EH (cell line): ENCODE measurements around the gene AGBL1.
"Not testable (repeated sequence)": the region's sequence is repeated elsewhere in the genome, so short reads cannot be mapped to it uniquely, and the experiment has no call there.

Experiments used
- DNase-seq: peaks from one replicate; pipeline ENCODE4 v3.0.0-alpha.2; 2015; ENCODE audit warnings: low read depth

AGBL1 gene

DNA sequence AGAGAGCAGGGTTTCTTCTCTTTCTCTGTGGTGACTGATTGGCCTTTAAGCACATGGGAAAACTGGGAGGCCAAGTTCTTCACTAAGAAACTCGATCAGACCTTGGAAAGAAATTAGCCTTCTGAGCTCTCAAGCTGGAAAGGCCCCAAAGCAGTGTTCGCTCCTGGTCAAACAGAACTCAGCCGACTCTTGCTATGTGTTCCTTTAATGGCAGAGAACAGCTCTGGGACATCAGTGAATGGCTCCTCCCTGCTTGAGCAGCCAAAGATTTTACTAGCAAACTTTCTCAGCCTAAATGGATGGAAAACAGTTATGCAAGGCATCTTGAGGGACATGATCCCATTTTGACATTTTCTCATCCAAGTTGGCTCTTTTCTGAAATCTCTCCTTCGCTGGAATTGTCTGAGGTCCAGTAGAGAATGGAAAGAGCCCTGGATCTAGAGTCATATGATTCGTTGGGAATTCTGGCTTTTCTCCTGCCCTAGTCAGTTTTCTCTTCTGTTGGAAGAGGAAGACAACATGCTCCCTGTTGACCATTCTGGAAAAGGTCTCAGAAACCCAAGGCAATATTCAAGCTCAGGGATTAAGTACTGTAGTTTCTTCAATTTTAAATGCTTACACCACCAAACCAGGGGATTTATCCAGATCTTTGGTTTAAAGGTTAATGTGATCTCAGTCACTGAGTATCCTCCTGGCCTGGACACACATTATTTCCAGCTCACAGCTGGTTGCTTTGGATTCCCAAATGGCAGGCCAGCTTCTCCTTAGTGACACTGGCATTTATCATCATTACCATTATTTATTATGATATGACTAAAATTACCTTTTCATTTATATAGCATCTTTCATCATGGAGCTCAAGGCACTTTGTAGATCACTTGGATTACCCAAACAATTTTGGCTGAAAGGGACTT is 319.6 kb downstream of the AGBL1 start:
- DNase-seq = no peak

DNA sequence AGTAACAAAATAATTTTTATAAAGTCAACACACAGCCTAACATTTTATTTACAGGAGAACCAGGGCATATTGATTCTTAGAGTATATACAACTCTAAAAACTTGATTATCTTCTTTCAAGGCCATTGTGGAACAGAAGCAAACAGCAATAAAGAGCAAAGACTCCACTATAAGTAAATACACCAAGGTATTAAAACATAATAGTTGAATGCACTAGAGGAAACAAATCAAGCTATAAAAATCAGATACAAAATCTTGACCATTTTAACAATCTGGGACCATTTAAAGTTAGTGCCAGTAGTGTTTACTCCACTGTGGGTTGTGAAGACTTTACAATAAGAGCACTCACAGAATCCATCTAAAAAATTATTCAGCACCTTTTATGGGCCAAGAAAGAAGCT is 323.6 kb downstream of the AGBL1 start:
- DNase-seq = no peak

DNA sequence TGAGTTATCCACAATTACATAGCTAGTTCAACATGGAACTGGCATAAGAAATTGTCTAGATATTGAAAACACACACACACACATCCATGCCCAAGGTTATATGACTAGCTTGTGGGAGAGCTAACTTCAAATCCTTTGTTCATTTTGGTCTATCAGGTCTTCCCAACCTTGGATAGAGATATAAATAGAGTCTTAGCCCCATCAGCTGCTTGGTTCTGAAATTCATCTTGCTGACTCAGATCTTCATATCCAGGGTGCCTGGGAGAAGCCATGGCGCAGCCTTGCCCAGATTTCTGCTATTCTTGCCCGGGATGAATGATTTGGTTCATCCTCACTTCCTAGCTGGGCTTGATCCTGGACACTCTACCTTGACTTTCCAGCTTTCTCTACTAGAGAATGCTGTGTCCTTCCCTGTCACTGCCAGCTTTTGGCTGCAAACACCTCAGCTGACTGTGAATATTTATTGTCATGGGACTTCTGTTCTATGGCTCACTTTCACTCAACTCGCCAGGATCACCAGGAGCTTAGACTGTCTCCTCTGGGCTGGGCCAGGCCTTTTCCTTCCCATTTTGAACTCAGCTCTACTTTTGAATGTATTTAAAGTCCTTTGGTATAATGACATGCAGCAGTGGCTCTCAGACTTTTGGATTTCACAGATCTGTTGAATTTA is 324.4 kb downstream of the AGBL1 start:
- no peak for DNase-seq

DNA sequence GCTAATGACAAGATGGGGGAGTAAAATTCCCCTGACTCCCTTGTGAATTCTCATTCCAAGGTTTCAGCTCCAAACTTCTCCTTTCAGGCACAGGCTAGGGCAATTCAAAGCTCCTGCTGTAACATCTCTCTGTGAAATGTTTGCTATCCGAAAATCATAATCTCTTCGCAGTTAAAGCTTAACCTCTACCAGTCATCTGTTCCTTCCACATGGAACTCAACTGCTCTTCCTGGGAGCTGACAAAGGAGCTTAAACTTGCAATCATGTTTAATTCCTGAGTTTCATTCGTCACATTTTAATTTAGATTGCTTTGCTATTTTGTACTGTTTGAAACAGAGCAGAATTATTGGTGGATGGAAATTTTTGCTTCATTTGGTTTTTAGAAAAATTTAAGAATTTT is 328.6 kb downstream of the AGBL1 start:
- no peak for DNase-seq

DNA sequence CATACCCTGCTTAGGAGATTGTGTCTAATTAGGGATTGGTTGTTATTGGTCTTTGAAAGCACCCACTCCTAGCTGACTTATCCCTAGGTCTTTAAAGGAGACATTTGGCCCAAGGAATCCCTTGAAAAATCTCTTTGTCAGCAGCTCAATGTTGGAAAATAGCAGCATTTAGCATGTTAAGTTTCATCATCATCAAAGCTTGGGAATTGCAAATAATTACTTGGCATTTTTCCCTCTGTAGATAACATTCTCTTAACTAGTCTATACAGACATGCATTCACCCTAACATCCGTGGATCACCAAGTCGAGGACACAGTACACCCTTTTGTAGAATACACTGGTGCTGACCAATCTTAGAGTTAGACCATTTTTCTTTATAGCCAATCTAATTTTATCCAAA is 332.2 kb downstream of the AGBL1 start:
- DNase-seq = no peak

DNA sequence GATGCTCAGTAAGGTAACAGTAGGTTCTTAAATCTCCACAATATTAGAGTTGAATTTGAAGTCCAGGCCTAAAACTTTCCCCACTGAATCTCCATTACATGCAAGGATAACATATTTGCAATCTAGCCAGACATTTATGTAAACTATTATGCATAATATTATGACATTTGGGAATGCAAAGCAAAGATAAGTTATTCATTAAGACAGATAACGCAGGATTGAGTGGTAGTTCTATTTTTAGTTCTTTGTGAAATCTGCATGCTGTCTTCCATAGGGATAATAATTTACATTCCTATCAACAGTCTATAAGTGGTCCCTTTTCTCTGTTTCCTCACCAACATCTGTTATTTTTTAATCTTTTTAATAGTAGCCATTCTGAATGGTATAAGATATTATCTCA is 333.5 kb downstream of the AGBL1 start:
- no peak for DNase-seq

DNA sequence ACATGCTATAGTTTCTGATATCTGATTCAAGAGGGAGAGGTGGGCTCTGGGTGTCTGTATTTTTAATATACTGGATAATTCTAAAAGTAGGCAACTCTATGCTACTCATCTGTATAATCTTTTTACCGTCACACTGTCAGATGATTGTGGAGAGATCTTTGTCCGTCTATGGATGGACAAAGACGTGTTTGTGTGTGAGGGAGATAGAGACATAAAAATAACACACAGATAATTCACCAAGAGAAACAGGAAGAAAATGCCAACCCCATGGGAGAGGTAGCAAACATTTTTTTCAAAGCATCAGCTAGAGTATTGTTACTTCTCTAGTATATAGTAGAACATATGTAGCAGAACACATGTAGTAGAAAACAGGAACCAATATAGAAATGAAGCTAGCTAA is 346.1 kb downstream of the AGBL1 start:
- no peak for DNase-seq

DNA sequence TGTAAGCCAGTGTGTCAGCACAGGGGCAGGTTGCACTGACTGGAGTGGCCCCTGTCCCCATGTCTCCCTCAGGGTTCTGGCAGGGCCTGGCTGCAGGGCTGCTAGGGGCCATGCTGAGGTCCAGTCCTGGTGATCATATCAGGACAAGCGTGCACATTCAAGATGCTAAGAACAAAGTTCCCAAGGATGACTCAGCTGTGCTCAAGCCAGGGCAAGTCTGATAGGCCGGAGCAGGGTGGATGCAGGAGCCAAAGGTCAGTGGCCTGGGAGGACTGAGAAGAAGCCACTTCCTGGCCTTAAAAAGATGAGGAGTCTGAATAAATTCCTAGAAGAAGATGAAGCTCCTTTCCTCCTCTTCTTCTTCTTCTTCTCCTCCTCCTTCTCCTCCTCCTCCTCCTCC is 353.2 kb downstream of the AGBL1 start:
- no peak for DNase-seq

DNA sequence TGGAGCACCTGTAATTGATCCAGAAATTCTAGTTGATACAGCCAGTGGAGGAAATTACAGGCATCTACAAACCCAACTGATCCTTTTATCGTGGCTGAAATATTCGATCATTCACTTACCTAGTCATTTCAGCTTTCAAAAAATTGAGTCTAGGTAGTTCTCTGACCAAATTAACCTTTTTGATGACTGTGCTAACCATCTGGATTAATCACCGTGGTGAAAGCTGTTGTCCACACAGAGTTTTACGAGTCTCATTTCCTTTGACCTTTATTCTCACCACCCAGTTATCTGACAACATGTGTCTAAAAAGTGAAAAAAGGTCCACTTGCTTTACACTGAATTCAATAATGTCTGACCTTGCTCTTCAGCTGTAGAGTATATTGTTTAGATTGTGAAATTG is 354.3 kb downstream of the AGBL1 start:
- DNase-seq = no peak

DNA sequence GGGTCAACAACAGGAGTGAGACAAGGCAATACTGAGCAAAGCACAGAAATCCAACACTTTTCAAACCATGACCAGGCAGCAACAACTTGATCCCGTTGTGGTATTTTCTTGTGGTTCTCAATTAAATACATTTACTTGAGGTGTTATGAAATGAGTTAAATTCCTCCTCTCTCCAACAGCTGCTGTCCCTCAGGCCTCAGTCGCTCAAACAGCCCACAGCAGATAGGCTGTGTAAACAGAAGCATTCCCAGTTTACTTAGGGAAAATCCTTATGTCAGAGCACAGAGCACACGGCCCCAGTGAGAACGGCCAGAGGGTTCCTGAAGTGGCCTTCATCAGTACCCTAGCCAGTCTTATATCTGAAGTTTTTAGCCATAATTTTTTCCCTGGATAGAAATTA is 359.9 kb downstream of the AGBL1 start:
- no peak for DNase-seq

DNA sequence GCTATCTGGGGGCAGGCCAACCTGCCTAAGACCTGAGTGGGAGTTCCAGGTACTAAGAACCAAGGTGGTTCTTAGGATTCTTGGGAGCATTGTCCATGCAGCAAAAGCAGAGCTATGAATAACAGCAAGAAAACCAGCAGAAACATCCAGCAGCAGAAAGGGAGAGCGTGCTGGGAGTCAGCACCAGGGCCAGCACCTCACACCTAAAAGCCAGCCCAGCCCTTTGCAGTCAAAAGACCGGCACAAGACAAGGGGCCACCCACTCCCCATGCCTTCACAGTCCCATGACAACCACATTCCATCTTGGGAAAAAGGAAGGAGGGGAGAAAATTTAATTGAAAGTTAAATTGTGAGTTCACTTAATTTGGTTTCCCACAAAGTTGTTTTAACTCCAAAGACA is 364.9 kb downstream of the AGBL1 start:
- DNase-seq = no peak

DNA sequence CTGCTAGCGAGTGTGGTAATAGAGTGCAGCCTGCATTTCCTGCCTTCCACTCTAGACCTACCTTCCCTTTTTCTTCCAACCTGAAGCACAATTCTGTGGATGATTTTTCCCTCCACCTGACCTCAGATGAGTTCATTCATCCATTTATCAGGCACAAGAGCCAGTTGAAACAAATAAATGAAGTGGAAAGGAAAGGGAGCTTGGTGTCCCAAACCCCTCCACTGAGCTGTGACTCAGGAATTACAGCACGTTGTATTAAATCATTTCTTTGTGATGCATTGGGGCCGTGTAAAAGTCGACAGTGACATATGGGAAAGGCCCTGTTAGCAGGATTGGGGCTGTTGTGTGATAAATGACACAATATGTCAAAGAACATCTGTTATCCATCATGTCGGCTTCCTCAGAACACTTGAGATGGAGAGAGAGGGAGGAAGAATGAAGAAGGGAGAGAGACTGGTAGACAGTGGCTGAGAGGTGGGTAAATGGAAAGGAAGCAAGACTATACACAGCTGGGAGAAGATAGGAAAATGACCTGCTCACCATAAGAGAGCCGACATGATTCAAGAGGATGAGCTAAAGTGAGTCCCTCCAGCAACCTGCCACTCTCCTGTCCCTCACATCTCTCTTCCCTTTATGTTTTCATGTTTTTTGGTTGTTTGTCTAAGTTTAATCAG is 366.0 kb downstream of the AGBL1 start:
- no peak for DNase-seq

DNA sequence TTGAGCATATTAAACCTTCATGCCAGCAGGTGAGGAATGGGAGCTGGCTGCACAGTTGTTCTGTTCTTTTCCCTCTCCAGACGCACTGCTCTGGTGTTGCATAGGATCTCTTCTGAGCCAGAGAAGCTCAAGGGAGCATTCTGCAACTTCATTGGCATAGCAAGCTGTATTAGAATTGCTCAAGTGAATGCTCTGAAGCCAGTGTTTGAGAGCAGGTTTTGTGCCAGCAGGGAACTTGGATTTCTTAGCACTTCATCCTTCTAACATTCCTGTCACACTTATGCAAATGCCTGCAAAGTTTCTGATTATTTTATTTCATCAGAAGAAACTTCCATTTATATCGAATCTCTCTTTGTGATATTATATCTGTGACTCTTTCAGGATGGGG is 366.6 kb downstream of the AGBL1 start:
- DNase-seq = no peak

DNA sequence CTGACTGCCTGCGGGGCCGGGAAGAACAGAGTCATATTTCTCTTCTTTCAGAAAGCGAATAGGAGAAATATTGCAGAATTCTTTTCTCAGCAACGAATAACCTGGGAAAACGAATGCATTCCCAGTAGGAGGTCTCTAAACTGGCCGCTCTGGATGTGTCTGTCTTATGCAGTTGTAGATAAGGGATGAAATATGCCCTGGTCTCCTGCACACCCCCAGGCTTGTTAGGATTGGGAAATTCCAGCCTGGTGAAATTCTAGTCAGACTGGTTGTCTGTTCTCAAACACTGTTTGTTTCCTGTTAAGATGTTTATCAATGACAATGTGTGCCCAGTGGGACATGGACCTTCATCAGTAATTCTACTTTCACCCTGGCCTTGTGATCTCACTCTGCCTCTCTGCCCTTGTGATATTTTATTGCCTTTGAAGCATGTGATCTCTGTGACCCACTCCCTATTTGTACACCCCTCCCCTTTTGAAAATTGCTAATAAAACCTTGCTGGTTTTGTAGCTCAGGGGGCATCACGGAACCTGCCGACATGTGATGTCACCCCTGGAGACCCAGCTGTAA is 385.9 kb downstream of the AGBL1 start:
- not testable (repeated sequence) for DNase-seq

DNA sequence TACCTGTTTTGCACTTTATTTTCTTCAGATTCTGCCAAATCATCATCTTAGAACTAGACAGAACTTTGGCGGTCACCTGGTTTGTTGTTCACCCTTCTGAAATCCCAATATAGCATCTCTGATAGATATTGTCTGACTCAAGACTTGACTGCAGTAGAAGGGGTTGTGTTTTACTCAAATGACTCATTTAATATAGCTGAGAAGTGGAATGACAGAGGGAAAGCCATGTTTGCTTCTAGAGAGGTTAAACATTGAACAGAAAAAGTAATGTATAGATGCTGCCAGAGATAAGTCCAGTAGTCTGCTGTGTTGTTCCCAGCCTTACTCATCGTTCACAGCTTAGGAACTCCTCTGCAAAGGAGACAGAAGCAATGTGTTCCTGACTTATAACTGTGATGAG is 402.0 kb downstream of the AGBL1 start:
- no peak for DNase-seq

DNA sequence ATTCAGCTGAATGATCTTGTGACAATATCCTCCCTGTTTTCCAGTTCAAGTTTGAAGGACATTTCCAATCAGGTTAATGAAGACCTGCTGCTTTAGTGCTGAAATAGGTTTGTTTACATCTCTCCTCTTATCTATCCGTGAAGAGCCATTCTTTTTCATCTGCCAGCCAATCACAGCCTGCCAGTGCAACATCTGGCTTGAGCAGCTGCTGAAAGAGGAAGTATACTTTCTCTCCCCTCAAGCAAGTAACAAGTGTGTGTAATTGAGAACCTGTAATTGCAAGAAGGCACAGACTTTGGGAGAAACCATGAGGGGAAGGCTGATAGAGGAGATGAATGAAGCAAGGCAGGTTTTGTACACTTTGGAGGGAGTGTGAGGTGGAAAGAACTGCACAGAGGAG is 404.3 kb downstream of the AGBL1 start:
- no peak for DNase-seq

DNA sequence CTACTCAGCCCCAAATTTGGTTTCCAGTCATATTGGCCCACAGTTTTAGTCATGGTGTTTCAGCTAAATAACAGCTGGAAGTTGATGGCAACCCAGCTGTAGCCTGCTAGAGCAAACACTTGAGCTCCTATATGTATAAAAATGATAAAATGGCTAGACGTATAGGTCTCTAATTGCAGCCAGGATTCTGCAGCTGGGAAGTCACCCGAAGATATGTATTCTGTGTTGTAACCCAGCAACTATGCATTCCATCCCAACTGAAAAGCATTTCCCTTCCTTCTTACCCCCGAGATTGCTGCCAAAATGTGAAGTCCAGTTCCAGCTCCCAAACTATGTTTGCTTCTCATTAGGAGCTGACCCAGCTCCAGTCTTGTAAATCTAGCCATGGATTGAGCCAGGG is 408.4 kb downstream of the AGBL1 start:
- no peak for DNase-seq

DNA sequence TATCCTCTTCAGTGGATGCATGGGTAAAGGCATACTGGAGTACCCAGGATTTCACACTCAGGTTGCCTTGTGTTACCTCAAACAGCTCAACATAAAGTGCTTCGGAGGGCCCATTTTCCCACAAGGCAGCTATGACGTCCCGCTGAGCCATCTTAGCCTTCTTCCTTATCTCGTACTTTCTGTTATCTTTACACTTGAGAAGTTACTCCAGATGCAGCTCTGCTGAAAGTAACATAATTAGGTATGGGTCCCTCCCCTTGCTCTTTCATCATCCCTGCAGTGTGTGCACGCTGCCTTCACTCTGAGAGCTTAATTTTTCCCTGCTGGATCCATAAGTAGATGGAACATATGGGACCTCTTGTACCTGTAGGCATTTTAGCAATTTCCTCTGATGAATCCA is 410.3 kb downstream of the AGBL1 start:
- DNase-seq = no peak

DNA sequence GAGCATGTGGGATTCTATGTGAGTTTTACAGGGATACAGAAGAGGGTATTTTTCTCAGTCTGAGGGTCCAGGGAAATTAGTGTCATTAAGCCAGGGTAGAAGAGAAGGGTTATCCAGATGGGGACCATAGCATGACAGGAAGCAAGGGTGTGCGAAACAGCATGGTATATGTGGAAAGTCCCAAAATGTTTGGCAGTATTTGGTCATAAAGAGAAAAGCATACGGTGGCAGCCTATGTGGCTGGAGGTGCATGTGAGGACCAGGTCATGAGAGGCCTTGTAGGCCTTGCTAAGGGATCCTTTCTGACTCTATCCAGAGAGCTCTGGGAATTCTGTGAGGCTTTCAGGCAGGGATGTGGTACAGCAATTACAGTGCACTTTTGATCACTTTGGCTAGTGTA is 411.4 kb downstream of the AGBL1 start:
- DNase-seq = no peak

DNA sequence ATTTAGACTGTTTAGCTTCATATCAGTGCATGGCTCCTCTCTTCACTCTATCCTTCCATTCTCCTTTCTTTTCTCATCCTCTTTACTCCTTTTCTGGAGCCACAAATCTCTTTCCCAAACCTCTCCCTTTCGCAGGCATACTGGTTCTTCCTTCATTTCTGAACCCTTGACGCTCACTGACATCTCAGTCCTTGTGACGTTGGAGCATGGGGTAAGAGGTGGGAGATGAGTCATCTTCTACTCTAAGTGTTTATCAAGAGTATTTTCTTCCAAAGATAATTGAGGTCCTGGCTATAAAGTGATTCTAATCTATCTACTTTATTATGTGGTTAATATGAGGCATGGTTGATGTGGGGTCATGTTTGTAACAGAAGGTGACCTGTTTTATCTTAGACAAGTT is 414.2 kb downstream of the AGBL1 start:
- DNase-seq = no peak

DNA sequence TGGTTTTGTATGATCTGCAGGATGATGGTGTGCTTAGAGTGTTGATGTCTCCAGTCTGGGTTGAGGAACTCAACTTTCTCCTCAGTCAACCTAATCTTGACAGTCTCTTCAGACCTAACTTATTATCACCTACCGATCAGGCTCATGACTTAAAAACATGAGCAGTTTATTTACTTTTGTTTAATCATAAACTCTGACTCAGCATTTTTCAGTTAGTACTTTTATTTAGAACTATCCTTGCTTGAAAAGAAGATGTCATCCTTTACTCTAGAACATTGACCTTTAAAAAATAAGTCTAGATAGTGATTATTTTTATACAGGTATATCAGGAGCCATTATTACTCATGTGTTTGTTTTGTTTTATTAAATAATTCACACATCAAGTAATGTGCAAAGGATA is 414.8 kb downstream of the AGBL1 start:
- no peak for DNase-seq

DNA sequence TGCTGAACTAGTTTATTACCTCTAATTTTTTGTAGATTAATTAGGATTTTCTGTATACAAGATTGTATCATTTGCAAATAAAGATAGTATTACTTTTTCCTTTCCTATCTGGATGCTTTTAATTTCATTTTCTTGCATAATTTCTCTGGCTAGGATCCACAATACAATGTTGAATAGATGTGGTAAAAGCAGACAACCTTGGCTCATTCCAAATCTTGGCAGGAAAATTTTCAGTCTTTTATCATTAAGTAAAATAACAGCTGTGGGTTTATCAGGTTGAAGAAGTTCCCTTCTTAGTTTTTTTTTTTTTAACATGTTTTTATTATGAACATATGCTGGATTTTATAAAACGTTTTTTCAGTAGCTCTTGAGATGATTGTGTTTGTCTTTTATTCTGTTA is 422.6 kb downstream of the AGBL1 start:
- no peak for DNase-seq

DNA sequence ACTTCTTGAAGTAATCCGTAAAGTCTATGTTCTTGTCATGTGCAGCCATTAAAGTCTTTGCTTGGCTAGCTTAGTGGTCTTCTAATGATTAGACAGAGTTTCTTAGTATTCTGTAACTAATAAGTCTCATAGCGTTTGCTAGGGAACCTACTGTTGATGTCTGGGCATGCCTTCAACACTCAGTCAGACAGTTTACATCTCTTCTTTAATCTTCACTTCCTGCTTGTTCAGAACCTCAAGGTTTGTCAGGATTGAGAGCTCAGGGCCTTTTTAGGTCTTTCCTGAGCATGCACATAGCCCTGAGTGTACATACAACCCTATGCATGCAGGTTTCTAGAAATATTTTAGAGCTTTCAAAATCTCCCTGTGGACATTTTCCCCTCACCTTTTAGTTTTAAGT is 426.3 kb downstream of the AGBL1 start:
- DNase-seq = no peak
